IMR-90 (cell line): Measurements from ENCODE around the gene TGFBR2. TPM values are rescaled to one million over a fixed set of nuclear protein-coding genes. Genes with fewer than 3 reads are reported as not detected.

Source experiments
- ATAC-seq: fragments of 200-7000 bp; cut with Tn5 transposase; 2 replicates; pipeline ENCODE4 v1.9.1; 2020; ENCODE audit warnings: low read depth, mild to moderate bottlenecking, moderate library complexity
- BruUV-seq: library from RNA; stranded (reverse); fragments of 400-500 nt; replicated peaks from 2 replicates; lab custom pipeline; 2021; lab: Mats Ljungman, UMichigan
- CTCF ChIA-PET: fragments of 300-600 bp; formaldehyde crosslinking; extraction: SDS; loops from one replicate; lab custom pipeline; 2021; ENCODE audit warnings: antibody characterized with exemption; lab: Yijun Ruan, JAX
- POLR2A ChIA-PET: fragments of 300-600 bp; sonication (Branson Sonifier 250); formaldehyde crosslinking; loops from one replicate; lab custom pipeline; 2022; ENCODE audit warnings: antibody characterized with exemption; ENCODE audit not compliant: unreplicated experiment; lab: Charles Lee
- DNase-seq: peaks from one replicate; pipeline ENCODE4 v3.0.0; 2013
- H2AFZ ChIP-seq: replicated peaks from 2 replicates; pipeline ENCODE3; 2013; ENCODE audit warnings: low read length, mild to moderate bottlenecking; ENCODE audit not compliant: poor library complexity
- H2AK5ac ChIP-seq: 2 replicates; pipeline ENCODE4 v1.6.1; 2013; ENCODE audit warnings: low read depth, low read length, inconsistent platforms
- H2AK9ac ChIP-seq: replicated peaks from 2 replicates; pipeline ENCODE3; 2013; ENCODE audit warnings: mild to moderate bottlenecking, low read depth, low read length, moderate library complexity; ENCODE audit not compliant: poor library complexity
- H2BK120ac ChIP-seq: 2 replicates; pipeline ENCODE4 v1.6.1; 2013; ENCODE audit warnings: low read depth, low read length, inconsistent platforms
- H2BK15ac ChIP-seq: 3 replicates; pipeline ENCODE4 v1.6.1; 2013; ENCODE audit warnings: low read depth, low read length, inconsistent platforms
- H2BK20ac ChIP-seq: 2 replicates; pipeline ENCODE4 v1.6.1; 2013; ENCODE audit warnings: low read depth, mild to moderate bottlenecking, inconsistent platforms, low read length, moderate library complexity
- H2BK5ac ChIP-seq: 2 replicates; pipeline ENCODE4 v1.6.1; 2013; ENCODE audit warnings: mild to moderate bottlenecking, low read depth, low read length, inconsistent platforms; ENCODE audit not compliant: poor library complexity, severe bottlenecking
- H3K14ac ChIP-seq: replicated peaks from 2 replicates; pipeline ENCODE4 v1.6.1; 2013; ENCODE audit warnings: low read depth, low read length, inconsistent platforms
- H3K18ac ChIP-seq: 2 replicates; pipeline ENCODE4 v1.6.1; 2013; ENCODE audit warnings: low read depth, low read length, control low read depth
- H3K23ac ChIP-seq: 2 replicates; pipeline ENCODE4 v1.6.1; 2013; ENCODE audit warnings: low read depth, low read length, inconsistent platforms
- H3K27ac ChIP-seq: 2 replicates; pipeline ENCODE4 v1.5.1; 2013; ENCODE audit warnings: mild to moderate bottlenecking, control low read depth, low read length; ENCODE audit not compliant: insufficient read depth
- H3K27me3 ChIP-seq: 2 replicates; pipeline ENCODE4 v1.6.1; 2013; ENCODE audit warnings: low read length; ENCODE audit not compliant: control insufficient read depth, insufficient read depth
- H3K36me3 ChIP-seq: 2 replicates; pipeline ENCODE4 v1.6.1; 2013; ENCODE audit warnings: low read length, mixed read lengths; ENCODE audit not compliant: control insufficient read depth, insufficient read depth
- H3K4ac ChIP-seq: 2 replicates; pipeline ENCODE4 v1.6.1; 2013; ENCODE audit warnings: low read depth, low read length, inconsistent platforms
- H3K4me1 ChIP-seq: 2 replicates; pipeline ENCODE4 v1.6.1; 2013; ENCODE audit warnings: low read length, mixed read lengths; ENCODE audit not compliant: control insufficient read depth, insufficient read depth
- H3K4me2 ChIP-seq: 2 replicates; pipeline ENCODE4 v1.6.1; 2013; ENCODE audit warnings: low read depth, mild to moderate bottlenecking, control low read depth, low read length, moderate library complexity
- H3K4me3 ChIP-seq: 2 replicates; pipeline ENCODE4 v1.5.1; 2013; ENCODE audit warnings: low read depth, mild to moderate bottlenecking, control low read depth, low read length, moderate library complexity; ENCODE audit not compliant: insufficient read depth
- H3K56ac ChIP-seq: 2 replicates; pipeline ENCODE4 v1.6.1; 2013; ENCODE audit warnings: low read length, inconsistent platforms; ENCODE audit not compliant: insufficient read depth; ENCODE audit errors: extremely low read depth
- H3K79me1 ChIP-seq, 2 experiments: 2 replicates each; pipeline ENCODE4 v1.6.1; 2013; ENCODE audit warnings: low read length in 2 of 2, inconsistent platforms in 1 of 2, low read depth in 1 of 2
- H3K9ac ChIP-seq: 2 replicates; pipeline ENCODE4 v1.6.1; 2013; ENCODE audit warnings: low read depth, low read length, control low read depth
- H3K9me1 ChIP-seq: 2 replicates; pipeline ENCODE4 v1.6.1; 2013; ENCODE audit warnings: low read length, inconsistent platforms; ENCODE audit not compliant: insufficient read depth
- H3K9me3 ChIP-seq: 2 replicates; pipeline ENCODE4 v1.6.1; 2013; ENCODE audit warnings: low read length; ENCODE audit not compliant: control insufficient read depth, insufficient read depth
- H4K20me1 ChIP-seq: 2 replicates; pipeline ENCODE4 v1.6.1; 2013; ENCODE audit warnings: low read length, inconsistent platforms; ENCODE audit not compliant: insufficient read depth
- H4K5ac ChIP-seq: 2 replicates; pipeline ENCODE4 v1.6.1; 2013; ENCODE audit warnings: mild to moderate bottlenecking, low read depth, low read length, control low read depth
- H4K8ac ChIP-seq, 2 experiments: 2 replicates each; pipeline ENCODE4 v1.6.1; 2013; ENCODE audit warnings: low read depth in 2 of 2, low read length in 2 of 2, control low read depth in 1 of 2, inconsistent platforms in 1 of 2
- H4K91ac ChIP-seq: 2 replicates; pipeline ENCODE4 v1.6.1; 2013; ENCODE audit warnings: low read depth, low read length, inconsistent platforms; ENCODE audit not compliant: insufficient read depth
- MXI1 ChIP-seq: IDR thresholded peaks from 2 replicates; pipeline ENCODE4 v1.6.1; 2012; ENCODE audit warnings: low read depth, mild to moderate bottlenecking, low read length, moderate library complexity, borderline replicate concordance
- NFE2L2 ChIP-seq: fragments of 150-350 bp; IDR thresholded peaks from 2 replicates; pipeline ENCODE4 v1.6.1; 2016; ENCODE audit warnings: low read depth, mild to moderate bottlenecking, low read length
- RAD21 ChIP-seq: IDR thresholded peaks from 2 replicates; pipeline ENCODE4 v1.6.1; 2012; ENCODE audit warnings: low read length, improper control_type of control experiment
- RCOR1 ChIP-seq: IDR thresholded peaks from 2 replicates; pipeline ENCODE4 v1.6.1; 2012; ENCODE audit warnings: mild to moderate bottlenecking, low read length, improper control_type of control experiment; ENCODE audit not compliant: insufficient replicate concordance
- RFX5 ChIP-seq: IDR thresholded peaks from 2 replicates; pipeline ENCODE4 v1.8.0; 2012; ENCODE audit warnings: low read depth, mild to moderate bottlenecking, low read length, moderate library complexity
- SMC3 ChIP-seq: fragments of 150-350 bp; IDR thresholded peaks from 2 replicates; pipeline ENCODE4 v1.6.1; 2016; ENCODE audit warnings: low read depth, mild to moderate bottlenecking, antibody characterized with exemption, low read length, moderate library complexity
- WGBS, 2 experiments: methylation state at CpG; one replicate each; pipeline versions ENCODE4 v1.1.5 to v1.1.7; 2013; ENCODE audit warnings: missing lambda C conversion rate in 2 of 2; ENCODE audit not compliant: insufficient read length in 1 of 2; ENCODE audit errors: extremely low coverage in 2 of 2; 5-methylcytosine and 5-hydroxymethylcytosine counted together
- dilution Hi-C: fragments of 300-500 bp; cut with HindIII; formaldehyde crosslinking; loops from one replicate; pipeline ENCODE4 v1.14.3; 2018; ENCODE audit warnings: low sequenced_read_pairs; ENCODE audit not compliant: unreplicated experiment
- in situ Hi-C: fragments of 300-500 bp; cut with MboI; formaldehyde crosslinking; loops from 3 replicates; pipeline ENCODE4 v1.14.3; 2019; ENCODE audit warnings: low sequenced_read_pairs, inconsistent platforms, mixed read lengths
- intact Hi-C: fragments of 100-400 bp; cut with micrococcal nuclease; formaldehyde crosslinking; loops from 2 replicates; pipeline ENCODE4 v1.10.0; 2022
- polyA plus RNA-seq, 3 experiments: library from polyadenylated mRNA; depleted of rRNA; stranded (reverse); fragments of >200 nt; gene quantifications; 2 replicates each; pipeline ENCODE4 v1.2.3, GENCODE V29; 2012; ENCODE audit warnings: low replicate concordance in 1 of 3
- total RNA-seq: library from RNA; depleted of rRNA; stranded (reverse); fragments of >200 nt; gene quantifications from 2 replicates; pipeline ENCODE4 v1.2.3, GENCODE V29; 2012
- TF ChIP-seq, protein P1 (sequence below): fragments of 150-350 bp; IDR thresholded peaks from 2 replicates; pipeline ENCODE4 v1.6.1; 2016; ENCODE audit warnings: low read depth, mild to moderate bottlenecking, low read length, moderate library complexity, borderline replicate concordance
- TF ChIP-seq, protein P2 (sequence below): conservative IDR thresholded peaks from 2 replicates; pipeline ENCODE4 v1.5.1; 2012; ENCODE audit warnings: mild to moderate bottlenecking, low read depth, low read length, improper control_type of control experiment

The TGFBR2 gene
- total and polyA plus RNA-seq, 2 of the 4 experiments (the other 2 are of a cell fraction): 63.7 to 87.5 TPM

DNA sequence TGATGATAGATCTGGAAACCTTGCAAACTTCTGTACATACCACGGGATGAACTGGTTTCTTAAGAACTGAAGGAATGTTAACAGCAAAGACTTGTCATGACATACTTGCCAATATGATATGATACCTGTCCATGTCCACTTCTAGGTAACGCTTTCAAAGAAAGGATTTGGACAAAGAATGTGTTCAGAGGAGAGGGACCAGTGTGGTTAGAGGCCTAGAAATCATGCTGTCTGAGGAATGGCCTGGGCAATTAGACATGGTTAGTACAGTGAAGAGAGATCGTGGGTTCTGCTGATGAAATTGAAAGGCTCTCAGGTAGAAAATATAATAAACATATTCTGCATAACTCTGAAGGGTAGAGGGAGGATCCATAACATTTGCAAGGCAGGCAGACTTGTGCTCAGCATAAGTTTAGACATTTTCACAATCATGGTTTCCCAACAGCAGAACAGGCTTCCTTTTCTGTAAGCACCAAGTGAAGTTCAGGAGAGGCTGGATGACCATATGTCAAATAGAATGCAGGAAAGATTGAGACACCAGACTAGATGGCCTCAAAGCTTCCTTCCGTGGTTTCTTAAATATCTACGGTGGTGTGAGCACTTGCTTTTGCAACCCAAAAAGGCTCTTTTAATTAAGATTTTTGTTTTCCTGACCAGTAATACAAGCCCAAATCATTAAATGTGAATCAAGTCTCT is 39.9 kb downstream of the TGFBR2 start:
- H3K14ac ChIP-seq: peak overlapping the region; percentile 75
- no peak overlapping the region for H2AFZ ChIP-seq
- no peaks in the 10 kb centered on the region for H3K9me3 ChIP-seq
- intact Hi-C loops: no loop called here
- H2BK5ac ChIP-seq: peak overlapping the region; percentile 61
- dilution Hi-C loops: no loop called here
- 100% methylated on average over 2 of the region's 5 CpGs; no CpG with 5 or more reads in 1 of the 2 experiments for WGBS, 2 experiments
- DNase-seq (no peak), ATAC-seq (no peak)
- H3K9me1 ChIP-seq: peaks cover 21% of the 10 kb centered on the region
- no TSS peak for BruUV-seq
- H4K5ac ChIP-seq: peak overlapping the region; percentile 53; the same call in 1 of the 2 replicates
- peak overlapping the region; percentile 41; the same call in 1 of the 2 replicates for H2AK5ac ChIP-seq
- ChIA-PET CTCF (interaction anchor here (0.7 kb wide), 1 partner anchor 956 kb away, joined by 3 read pairs; no protein-coding TSS in a partner anchor), POLR2A (interaction anchor here (0.7 kb wide), 1 partner anchor 289 kb away, joined by 3 read pairs; no protein-coding TSS in a partner anchor)
- H3K4me1 ChIP-seq: peaks cover 34% of the 10 kb centered on the region
- TF ChIP-seq RAD21 (no peak), SMC3 (no peak), RFX5 (no peak), NFE2L2 (no peak), MXI1 (no peak), RCOR1 (no peak)
- TF ChIP-seq, protein P1, sequence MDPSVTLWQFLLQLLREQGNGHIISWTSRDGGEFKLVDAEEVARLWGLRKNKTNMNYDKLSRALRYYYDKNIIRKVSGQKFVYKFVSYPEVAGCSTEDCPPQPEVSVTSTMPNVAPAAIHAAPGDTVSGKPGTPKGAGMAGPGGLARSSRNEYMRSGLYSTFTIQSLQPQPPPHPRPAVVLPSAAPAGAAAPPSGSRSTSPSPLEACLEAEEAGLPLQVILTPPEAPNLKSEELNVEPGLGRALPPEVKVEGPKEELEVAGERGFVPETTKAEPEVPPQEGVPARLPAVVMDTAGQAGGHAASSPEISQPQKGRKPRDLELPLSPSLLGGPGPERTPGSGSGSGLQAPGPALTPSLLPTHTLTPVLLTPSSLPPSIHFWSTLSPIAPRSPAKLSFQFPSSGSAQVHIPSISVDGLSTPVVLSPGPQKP: no peak
- TF ChIP-seq, protein P2, sequence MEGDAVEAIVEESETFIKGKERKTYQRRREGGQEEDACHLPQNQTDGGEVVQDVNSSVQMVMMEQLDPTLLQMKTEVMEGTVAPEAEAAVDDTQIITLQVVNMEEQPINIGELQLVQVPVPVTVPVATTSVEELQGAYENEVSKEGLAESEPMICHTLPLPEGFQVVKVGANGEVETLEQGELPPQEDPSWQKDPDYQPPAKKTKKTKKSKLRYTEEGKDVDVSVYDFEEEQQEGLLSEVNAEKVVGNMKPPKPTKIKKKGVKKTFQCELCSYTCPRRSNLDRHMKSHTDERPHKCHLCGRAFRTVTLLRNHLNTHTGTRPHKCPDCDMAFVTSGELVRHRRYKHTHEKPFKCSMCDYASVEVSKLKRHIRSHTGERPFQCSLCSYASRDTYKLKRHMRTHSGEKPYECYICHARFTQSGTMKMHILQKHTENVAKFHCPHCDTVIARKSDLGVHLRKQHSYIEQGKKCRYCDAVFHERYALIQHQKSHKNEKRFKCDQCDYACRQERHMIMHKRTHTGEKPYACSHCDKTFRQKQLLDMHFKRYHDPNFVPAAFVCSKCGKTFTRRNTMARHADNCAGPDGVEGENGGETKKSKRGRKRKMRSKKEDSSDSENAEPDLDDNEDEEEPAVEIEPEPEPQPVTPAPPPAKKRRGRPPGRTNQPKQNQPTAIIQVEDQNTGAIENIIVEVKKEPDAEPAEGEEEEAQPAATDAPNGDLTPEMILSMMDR: no peak
- no peak overlapping the region for H3K4me3 ChIP-seq
- 0 out of 2 replicates have a peak overlapping the region, but pooled peaks have one; percentile 1 for H3K23ac ChIP-seq
- H3K79me1 ChIP-seq: peaks cover 56 to 72% of the 10 kb centered on the region in 2 experiments
- H4K20me1 ChIP-seq: no peaks in the 10 kb centered on the region
- peak overlapping the region in 1 of 2 experiments; percentile 54; a peak in 1 of 4 replicates for H4K8ac ChIP-seq
- H3K4me2 ChIP-seq: peak overlapping the region; percentile 19; the same call in 1 of the 2 replicates
- no peak overlapping the region for H3K56ac ChIP-seq
- no peak overlapping the region for H2BK20ac ChIP-seq
- peaks cover 27% of the 10 kb centered on the region for H3K36me3 ChIP-seq
- no peaks in the 10 kb centered on the region for H3K27me3 ChIP-seq
- no peak overlapping the region; the same call in 1 of the 2 replicates for H4K91ac ChIP-seq
- no peak overlapping the region for H2AK9ac ChIP-seq
- peak overlapping the region; percentile 59; the same call in 1 of the 2 replicates for H3K27ac ChIP-seq
- in situ Hi-C loops: no loop called here
- H2BK120ac ChIP-seq: peak overlapping the region; percentile 37; the same call in 1 of the 2 replicates
- peak overlapping the region; percentile 24; the same call in 1 of the 2 replicates for H3K4ac ChIP-seq
- H3K18ac ChIP-seq: peak overlapping the region; percentile 93
- H3K9ac ChIP-seq: no peak overlapping the region
- H2BK15ac ChIP-seq: peak overlapping the region; percentile 37; the same call in 1 of the 3 replicates
